GM19193 (cell line): ENCODE measurements around the gene CLEC16A.

Experiments
- POLR2A ChIP-seq: IDR thresholded peaks from 4 replicates; pipeline ENCODE4 v1.6.1; 2011; ENCODE audit not compliant: insufficient read depth, insufficient read length; ENCODE audit errors: extremely low read depth

Gene CLEC16A

DNA sequence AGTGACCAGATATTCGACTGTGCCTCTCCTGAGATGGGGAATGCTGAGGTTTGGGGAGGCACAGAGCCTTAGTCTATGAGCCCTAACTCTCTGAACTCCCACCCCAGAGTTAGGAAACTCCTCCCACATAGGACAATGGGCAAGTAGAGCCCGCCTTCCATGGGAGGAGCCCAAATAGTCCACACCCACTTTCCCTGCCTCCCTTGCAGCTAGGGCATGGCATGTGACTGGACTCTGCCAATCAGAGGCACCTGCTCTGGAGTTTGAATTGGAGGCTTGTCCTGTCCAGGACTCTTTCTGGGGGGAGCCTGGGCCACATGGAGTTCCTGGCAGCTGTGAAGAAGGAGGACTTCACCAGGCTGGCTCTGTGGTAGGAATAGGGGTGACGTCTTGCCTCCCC lies 263.3 kb downstream of the CLEC16A start:
- TF ChIP-seq POLR2A = no peak

DNA sequence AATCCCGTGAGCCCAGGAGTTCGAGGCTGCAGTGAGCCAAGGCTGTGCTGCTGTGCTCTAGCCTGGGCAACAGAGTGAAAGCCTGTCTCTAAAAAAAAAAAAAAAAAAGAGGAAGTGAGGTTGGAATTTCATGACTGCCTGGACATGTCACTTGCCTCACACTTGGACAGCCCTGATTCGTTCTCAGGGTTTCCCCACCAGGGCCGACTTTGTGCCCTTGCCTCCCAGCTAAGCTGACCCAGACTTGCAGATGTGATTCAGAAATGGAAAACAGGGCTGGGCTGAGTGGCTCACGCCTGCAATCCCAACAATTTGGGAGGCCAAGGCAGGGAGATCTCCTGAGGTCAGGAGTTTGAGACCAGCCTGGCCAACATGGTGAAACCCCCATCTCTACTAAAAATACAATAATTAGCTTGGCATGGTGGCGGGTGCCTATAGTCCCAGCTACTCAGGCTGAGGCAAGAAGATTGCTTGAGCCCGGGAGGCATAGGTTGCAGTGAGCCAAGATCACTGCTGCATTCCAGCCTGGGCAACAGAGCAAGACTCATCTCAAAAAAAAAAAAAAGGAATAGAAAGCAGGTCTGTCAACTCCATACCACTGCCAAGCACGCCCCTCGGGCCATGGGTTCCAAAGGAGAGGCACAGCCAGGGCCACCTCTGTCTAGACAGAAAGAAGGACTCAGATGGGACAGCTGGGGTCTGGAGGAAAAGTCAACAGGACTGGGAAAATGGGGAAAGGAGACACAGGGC lies 264.7 kb downstream of the CLEC16A start:
- no peak for TF ChIP-seq POLR2A

DNA sequence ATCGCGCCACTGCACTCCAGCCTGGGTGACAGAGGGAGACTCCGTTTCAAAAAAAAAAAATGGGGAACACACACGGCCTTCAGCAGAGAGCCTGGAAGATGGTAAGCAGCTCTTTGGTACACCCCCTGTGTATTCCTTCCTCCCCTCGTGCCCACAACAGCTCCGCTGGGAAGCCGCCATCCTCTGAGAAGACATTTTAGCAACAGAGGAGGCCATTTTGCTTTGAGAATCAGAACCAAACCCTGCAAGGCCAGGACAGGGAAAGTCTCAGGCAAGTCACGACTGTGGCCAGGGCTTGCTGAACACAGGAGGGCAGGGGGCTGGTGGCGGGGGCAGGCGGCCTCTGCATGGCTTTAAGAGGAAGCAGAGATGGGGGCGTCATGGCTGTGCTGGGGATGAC lies 265.9 kb downstream of the CLEC16A start:
- no peak for TF ChIP-seq POLR2A

DNA sequence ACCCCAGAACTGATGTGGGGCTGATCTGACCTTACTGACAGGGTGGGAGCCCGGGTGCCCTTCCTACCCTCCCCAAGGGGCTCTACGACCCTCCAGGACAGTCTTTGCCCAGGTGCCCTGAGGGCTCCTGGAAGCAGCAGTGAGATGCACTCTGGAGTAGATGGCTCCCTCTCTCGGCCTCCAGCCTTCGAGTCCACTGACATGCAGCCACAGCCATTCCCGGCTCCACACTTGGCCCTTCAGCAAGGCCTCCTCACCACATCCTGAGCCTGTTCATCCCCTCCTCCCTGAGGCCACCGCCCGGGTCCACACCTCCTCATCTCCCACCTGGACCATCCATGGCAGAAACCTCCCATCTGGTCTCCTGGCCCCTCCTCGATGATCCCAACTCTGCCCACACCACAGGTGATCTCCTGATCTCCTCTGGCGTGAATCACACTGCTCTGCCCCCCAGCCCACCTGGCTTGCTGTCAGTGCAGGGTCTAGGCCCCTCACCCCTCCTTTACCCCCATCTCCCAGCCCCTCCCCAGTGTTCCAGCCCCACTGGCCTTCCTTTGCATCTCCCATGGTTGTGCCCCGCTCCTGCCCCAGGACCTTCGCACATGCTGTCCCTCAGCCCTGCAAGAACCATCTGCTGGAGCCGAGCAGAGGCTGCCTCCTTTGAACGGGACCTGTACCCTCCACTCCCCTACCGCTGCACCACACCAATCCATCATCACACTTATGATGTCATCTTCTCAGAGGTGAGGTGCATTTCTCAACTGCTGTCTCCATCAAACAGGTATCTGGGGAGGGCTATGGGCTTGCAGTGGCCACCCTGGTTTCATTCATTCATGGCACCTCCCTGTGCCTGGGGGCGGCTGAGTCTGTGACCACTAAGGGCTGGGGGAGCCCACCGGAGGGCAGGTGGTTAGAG lies 267.0 kb downstream of the CLEC16A start:
- no peak for TF ChIP-seq POLR2A

DNA sequence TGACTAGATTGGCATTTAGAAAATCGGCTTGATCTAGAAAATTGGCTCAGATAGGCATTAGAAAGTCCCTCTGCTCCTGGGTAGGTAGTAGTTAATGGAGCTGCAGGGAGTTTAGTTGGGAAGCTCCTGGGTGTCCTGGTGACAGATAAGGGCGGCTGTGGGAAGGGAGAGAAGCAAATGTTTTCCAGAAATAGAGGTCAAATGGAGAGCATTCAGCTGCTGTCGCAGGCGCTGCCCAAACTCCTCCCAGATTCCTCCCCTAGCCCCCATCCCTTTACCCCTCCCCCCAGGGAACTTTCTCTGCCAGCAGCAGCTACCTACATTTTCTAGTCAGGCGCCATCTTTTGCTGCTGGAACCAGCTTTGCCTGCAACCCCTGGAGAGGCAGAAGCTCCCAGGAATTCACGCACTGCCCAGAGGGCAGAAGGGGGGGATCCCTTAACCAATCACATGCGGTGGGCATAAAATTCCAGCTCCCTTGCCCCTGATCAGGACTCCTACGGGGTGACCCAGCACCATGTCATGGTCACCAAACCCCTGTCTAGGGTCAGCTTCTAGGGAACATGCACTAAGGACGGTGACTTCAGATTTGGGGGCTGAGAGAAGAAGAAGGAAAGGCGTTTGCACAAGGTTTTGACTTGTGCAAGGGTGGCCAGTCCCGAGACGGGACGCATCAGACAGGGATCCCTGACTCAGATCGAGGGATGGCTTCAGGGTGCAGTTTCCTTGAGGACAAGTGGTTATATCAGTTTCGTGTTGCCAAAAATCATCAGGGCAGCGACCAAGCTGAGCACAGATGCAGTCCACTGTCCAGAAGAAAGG lies 267.8 kb downstream of the CLEC16A start:
- no peak for TF ChIP-seq POLR2A

DNA sequence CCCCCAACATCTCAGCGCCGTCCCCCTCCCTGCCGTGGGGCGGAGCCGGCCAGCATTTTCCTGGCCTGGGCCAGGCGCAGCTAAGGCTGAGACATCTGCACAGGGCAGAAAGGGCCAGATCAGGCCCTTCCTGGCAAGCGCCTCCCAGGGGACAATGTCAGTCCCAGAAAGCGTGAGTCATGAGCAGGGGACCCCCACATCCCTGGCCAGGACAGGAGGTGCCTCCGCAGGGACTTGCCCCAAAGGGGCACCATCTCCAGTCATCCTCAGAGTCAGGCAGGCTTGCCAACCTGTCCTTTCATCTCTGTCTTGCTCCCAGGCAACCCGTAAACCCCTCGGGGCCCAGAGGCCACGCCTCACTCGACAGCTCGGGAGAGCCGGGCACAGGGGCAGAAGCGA lies 268.4 kb downstream of the CLEC16A start:
- TF ChIP-seq POLR2A = no peak

DNA sequence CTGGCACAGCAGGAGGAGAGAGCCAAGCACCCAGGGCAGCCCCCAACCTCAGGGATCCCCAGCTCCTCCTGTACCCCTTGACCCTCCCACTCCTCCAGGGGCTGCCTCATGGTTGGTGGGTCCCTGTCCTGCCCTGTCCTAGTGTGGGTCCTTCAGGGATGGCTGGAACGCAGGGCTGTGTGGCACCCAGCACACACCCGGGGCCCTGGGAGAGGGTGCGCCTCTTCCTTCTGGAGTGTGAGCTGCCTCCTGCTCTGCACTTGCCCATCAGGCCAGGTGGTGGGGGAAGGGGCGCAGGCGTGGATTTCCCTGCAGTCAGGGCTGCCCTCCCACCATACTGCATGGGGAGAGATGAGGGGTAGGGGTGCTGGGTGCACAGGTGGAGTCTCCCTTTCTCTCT lies 269.0 kb downstream of the CLEC16A start:
- no peak for TF ChIP-seq POLR2A

DNA sequence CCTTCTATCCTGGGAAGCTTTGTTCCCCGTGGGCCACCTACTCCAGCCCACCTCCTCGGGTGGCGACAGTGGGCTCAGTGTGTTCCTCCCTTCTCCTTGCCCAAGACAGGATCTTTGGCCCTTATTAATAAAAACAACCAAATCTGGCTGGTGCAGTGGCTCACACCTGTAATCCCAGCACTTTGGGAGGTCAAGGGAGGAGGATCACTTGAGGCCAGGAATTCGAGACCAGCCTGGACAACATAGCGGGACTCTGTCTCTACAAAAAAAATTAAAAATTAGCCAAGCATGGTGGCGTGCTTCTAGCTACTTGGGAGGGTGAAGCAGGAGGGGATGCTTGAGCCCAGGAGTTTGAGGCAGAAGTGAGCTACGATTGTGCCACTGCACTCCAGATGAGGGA lies 269.4 kb downstream of the CLEC16A start:
- no peak for TF ChIP-seq POLR2A

DNA sequence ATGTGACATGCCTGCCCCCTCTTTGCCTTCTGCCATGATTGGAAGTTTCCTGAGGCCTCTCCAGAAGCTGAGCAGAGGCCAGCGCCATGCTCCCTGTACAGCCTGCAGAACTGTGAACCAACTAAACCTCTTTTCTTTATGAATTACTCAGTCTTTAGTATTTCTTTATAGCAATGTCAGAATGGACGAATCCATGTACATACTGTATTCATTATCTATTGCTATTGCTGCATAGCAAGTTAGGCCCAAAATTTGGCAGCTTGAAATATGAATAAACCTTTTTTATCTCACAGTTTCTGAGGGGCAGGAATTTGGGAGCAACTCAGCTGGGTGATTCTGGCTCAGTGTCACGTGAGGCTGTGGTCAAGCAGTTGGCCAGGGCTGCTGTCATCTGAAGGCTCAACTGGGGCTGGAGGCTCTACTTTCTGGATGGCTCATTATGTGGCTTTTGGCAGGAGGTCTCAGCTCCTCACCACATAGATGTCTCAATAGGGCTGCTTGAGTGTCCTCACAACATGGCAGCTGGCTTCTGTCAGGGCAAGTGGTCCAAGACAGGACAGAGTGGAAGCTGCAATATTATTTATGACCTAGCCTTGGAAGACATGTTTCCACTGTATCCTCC lies 271.7 kb downstream of the CLEC16A start:
- no peak for TF ChIP-seq POLR2A

DNA sequence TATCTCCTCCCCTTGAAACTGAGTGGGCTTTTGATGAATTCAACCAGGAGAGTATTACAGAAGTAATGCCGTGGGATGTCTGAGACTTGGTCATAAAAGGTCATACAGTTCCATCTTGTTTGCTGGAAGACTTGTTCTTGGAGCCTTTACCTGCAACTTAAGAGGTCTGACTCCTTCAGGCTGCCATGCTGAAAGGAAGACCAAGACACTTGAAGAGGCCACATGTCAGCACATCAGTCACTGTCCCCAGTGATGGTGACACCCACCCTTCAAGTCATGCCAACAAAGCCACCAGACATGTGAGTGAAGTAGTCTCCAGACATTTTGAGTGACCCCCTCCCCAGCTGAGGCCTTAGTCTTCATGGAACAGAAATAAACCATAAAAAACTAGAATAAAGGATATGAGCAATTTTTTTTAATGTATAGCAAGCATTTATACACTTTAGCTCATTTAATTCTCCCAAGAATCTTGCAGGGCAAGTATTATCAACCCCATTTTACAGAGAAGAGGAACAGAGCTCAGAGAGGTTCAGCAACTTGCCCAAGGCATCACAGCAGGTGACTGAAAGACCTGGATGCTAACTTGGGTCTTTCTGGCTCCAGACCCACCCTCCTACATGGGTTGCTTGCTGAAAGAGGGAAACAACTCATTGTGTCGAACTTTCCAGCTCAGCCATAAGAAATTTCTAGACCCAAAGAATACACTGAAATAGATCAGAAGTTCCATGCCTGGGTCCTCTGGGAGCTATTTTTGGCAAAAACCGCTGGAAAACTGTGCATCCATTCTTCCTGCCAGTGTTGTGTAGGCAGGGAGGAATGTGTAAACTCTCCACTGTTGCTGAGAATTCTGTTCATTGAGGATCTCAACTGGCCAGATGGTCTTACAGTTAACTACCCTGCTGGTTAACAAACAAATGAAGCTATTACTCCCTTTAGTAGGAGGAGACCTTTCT lies 273.6 kb downstream of the CLEC16A start:
- no peak for TF ChIP-seq POLR2A

DNA sequence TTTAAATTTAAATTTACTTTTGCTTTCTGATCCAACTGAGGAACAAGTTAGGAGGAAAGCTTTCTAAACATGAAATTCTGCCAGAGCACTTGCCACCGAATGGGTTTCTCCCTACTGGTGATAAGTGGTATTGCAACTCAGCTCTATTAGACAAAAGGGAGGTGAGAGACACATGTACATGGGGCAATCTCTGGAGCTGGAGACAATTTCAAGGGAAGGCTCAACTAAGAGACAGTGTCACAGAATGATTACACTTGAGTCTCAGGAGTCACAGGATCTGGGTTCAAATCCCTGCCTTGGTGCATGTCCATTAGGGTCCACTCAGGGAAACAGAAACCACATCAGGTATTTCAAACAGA lies 274.2 kb downstream of the CLEC16A start:
- TF ChIP-seq POLR2A = no peak

DNA sequence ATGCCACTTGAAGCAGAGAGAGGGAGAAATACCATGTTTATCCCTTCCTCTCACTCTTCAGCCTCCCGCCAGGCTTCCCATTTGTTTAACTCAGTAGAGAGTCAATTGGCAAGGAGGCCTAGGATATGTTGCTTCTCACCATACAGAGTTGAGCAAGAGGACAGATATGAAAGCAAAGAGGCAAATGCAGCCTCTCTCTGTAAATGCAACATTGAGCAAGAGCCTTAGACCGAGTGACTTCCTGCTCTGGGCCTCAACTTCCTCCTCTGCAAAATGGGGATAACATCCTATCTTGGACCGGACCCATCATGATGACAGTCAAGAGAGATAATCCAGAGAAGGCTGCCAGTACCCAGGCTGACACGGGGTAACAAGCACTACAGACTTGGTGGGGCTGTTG lies 274.8 kb downstream of the CLEC16A start:
- TF ChIP-seq POLR2A = no peak

DNA sequence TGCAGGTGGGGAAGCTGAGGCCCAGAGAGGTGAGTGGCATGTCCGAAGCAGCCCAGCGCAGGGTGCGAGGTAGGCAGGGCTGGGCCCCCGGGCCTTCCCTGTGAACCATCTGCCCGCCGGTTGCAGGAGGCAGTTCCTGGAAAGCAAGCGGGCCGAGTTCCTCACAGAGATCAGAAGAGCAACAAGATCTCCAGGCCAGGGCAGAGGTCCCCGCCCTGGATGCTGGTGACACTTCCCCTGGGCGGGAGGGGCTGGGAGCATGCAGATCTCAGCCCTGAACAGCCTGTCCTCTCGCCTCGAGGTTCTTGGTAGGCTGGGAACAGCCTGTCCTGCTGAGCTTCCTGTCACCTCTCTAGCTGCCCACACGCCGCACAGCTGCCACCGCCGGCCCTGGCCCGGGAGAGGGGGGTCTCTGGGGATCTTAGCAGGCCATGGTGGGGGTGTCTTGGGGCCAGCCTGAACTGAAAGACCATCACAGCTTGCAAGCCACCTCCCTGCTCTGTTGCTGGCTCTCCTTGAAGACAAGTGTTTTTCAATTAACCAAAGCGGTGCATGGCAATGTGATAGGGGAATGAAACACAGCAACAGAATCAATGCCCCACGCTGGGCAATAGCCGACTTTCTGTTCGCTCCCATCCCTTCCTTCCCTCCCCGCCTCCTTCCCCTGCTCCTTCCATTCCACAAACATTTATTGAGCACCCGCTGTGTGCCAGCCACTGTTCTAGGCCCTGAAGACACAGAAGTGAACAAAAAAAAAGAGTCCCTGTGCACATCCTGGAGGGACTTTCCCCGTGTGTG lies 279.9 kb downstream of the CLEC16A start:
- no peak for TF ChIP-seq POLR2A

DNA sequence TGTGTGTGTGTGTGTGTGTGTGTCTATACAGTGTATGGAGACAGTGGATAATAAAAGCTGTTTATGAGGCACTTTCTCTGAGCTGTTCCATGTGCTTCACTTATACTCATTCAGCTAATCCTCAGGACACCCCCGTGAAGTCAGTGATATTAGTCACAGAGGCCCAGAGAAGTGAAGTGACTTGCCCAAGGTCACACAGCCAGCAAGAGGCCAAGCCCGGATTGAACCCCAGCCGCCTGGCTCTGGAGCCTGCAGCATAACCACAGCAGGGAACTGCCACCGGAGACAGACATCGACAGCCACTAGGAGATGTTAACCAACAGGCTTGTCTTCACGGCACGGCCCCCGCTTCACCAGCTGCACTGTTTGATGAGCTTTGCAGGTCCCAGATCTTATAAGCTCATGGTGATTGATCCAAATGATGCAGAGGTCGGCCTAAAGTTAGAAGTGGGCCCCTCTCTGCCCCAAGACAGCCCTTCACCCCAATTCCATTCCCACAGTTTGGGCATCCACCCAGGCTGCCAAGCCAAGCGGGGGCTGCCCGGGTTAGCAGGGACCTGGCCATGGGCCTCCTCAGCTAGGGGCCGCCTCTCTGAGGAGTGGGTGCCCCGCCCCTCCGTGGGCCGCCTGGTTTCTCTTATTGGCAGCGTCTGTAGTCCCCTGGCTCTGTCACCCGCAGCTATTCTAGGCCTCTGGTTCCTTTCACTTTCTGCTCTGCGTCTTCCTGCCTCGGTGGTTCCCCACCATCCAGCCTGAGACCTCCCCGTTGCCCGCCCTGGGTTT lies 280.7 kb downstream of the CLEC16A start:
- no peak for TF ChIP-seq POLR2A
